Astrocyte of the spinal cord (primary cell): ENCODE measurements around the gene ME3.

ENCODE experiments used
- DNase-seq: peaks from one replicate; pipeline ENCODE4 v3.0.0; 2011; ENCODE audit warnings: low read depth, low spot score
- H3K4me3 ChIP-seq: 2 replicates; pipeline ENCODE4 v1.5.1; 2011; ENCODE audit warnings: low read depth, mild to moderate bottlenecking, low read length, moderate library complexity
- CTCF ChIP-seq: IDR thresholded peaks from 2 replicates; pipeline ENCODE4 v1.5.1; 2012; ENCODE audit warnings: low read depth, mild to moderate bottlenecking, low read length, inconsistent platforms
- in situ Hi-C: cut with HindIII; loops from 2 replicates; pipeline ENCODE4 v1.10.0; 2017; ENCODE audit warnings: low sequenced_read_pairs

ME3 gene

GRCh38 chr11:86608251-86608799 lies 64.1 kb downstream of the ME3 start:
- in situ Hi-C loops: no loop called here
- peak; percentile 85 for DNase-seq
- H3K4me3 ChIP-seq: no peak overlapping the region
- TF ChIP-seq CTCF: peak; percentile 91

GRCh38 chr11:86606836-86607481 lies 65.5 kb downstream of the ME3 start:
- peak; percentile 46 for DNase-seq
- in situ Hi-C loops: no loop called here

GRCh38 chr11:86606270-86606835 lies 66.1 kb downstream of the ME3 start:
- DNase-seq: no peak
- no peak for TF ChIP-seq CTCF
- H3K4me3 ChIP-seq: no peak overlapping the region
- in situ Hi-C loops: no loop called here

More at GRCh38 chr11:86606836-86607481, 65.5 kb downstream of the ME3 start:
- H3K4me3 ChIP-seq: no peak overlapping the region
- TF ChIP-seq CTCF: peak; percentile 2

GRCh38 chr11:86596861-86597586 lies 75.4 kb downstream of the ME3 start:
- no peak for TF ChIP-seq CTCF
- no peak overlapping the region for H3K4me3 ChIP-seq
- DNase-seq: peak; percentile 53
- in situ Hi-C loops: no loop called here

- no peak for TF ChIP-seq CTCF
- in situ Hi-C loops: no loop called here
Measured at GRCh38 chr11:86595955-86596354, 76.5 kb downstream of the ME3 start.

GRCh38 chr11:86595451-86595850 lies 77.0 kb downstream of the ME3 start:
- H3K4me3 ChIP-seq: no peak overlapping the region
- in situ Hi-C loops: no loop called here
- DNase-seq: no peak
- TF ChIP-seq CTCF: no peak

More at GRCh38 chr11:86595955-86596354, 76.5 kb downstream of the ME3 start:
- no peak for DNase-seq
- H3K4me3 ChIP-seq: no peak overlapping the region
